CD4-positive, alpha-beta T cell treated with Interleukin-12 subunit alpha and Interleukin-12 subunit beta, for 1 hour (primary cell): ENCODE results near the gene CYB5A.

Experiments used
- DNase-seq: peaks from one replicate; pipeline ENCODE4 v3.0.0-alpha.2; 2020

Gene CYB5A

GRCh38 chr18:74203811-74204210 lies 88.0 kb downstream of the CYB5A start:
- DNase-seq, result no peak
